ENCODE results near the gene LRIG2. TPM values are rescaled to one million over a fixed set of nuclear protein-coding genes. Genes with fewer than 3 reads are reported as not detected.
"Not testable (repeated sequence)": the region's sequence is repeated elsewhere in the genome, so short reads cannot be mapped to it uniquely, and the experiment has no call there.

LRIG2 gene
- 5.6 TPM for polyA plus RNA-seq (2013, experiment 1 of 2; ENCODE audit: insufficient read length)
- 5.4 TPM for polyA plus RNA-seq (2013, experiment 2 of 2; ENCODE audit: insufficient read length)

DNA sequence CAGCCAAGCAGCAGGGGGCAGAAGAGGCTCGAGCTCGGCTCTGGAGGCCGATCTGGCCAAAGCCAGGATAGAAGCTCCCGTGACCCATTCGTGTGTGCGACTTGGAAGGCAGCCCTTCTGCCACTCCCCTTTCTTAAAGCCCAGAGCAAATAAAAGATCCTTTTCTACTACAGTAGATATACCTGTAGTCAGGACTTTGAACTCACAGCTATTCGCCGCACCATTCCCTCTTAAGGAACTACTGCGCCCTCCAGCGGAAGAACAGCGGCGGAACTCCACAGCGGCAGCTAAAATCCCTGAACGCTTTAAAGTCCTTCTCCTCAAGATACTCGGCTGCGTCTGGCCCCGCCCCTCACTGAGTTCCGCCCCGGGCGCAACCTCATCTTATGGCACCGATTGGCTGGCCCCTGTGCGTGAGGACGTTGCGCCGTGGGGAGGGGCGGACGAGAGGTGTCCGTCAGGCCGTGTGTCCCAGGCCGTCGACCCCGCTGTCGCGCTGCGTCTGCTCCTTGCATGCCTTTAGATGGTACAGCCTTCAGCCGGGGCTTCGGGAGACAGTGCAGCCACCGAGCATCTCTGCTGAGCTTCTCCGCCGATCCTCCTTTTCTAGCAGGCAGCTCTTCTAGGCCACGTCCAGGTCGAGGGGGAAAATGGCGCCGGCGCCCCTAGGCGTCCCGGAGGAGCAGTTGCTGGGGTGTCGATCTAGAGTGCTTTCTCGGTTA lies at the start of gene LRIG2:
Gene LRIG2, plus strand, starts transcription at position 442 of the 722 bp plus-strand sequence. Its CDS starts 209 bp downstream, at position 651.
- DNase-seq = peak; percentile 97

- DNase-seq = not testable (repeated sequence)
Measured at GRCh38 chr1:113023316-113023715, 49.7 kb upstream of the LRIG2 start.

- no peak for DNase-seq
Measured at GRCh38 chr1:113027007-113027406, 46.0 kb upstream of the LRIG2 start.

GRCh38 chr1:113027449-113027848 lies 45.5 kb upstream of the LRIG2 start:
- no peak for DNase-seq

DNA sequence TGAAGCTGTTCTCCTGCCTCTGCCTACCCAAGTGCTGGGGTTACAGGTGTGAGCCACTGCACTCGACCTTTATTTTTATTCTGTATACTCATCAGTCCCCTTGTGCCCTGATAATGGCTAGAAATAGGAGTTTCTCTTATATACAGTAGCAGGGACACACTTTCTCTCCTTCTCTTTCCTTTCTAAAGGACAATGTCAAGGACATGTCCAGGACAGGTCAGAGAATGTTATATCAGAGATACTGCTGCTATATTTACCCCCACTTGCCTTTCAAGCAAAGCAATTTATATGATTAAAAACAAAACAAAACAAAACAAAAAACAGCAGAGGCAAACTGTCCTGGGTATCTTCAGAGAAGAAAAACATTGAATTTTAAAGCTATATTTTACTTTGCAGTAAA lies 43.2 kb upstream of the LRIG2 start:
- DNase-seq = no peak

GRCh38 chr1:113031171-113031933 lies 41.6 kb upstream of the LRIG2 start:
- DNase-seq = no peak

GRCh38 chr1:113035086-113035485 lies 37.9 kb upstream of the LRIG2 start:
- no peak for DNase-seq

- DNase-seq = peak; percentile 5
Measured at GRCh38 chr1:113036639-113037321, 36.2 kb upstream of the LRIG2 start.

GRCh38 chr1:113040041-113040440 lies 33.0 kb upstream of the LRIG2 start:
- no peak for DNase-seq

DNA sequence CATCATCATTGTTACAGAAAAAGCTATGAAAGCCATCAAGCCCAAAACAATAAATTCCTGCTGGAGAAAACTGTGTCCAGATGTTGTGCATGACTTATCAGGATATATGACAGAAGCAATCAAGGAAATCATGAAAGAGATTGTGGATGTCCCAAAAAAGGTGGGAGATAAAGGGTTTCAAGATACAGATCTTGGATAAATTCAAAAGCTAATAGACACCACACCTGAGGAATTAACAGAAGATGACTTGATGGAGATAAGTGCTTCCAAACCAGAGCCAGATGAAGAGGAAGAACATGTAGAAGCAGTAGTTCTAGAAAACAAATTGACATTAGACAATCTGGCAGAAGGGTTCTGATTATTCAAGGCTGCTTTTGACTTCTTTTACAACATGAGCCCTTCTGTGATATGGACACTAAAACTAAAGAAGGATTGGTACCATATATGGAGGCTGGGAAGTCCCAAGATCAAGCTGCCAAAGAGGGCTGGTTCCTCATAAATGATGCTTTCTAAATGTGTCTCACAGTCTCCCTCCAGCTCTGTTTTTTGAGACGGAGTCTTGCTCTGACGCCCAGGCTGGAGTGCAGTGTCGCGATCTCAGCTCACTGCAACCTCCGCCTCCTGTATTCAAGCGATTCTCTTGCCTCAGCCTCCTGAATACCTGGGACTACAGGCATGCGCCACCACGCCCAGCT lies 32.1 kb upstream of the LRIG2 start:
- DNase-seq = no peak

DNA sequence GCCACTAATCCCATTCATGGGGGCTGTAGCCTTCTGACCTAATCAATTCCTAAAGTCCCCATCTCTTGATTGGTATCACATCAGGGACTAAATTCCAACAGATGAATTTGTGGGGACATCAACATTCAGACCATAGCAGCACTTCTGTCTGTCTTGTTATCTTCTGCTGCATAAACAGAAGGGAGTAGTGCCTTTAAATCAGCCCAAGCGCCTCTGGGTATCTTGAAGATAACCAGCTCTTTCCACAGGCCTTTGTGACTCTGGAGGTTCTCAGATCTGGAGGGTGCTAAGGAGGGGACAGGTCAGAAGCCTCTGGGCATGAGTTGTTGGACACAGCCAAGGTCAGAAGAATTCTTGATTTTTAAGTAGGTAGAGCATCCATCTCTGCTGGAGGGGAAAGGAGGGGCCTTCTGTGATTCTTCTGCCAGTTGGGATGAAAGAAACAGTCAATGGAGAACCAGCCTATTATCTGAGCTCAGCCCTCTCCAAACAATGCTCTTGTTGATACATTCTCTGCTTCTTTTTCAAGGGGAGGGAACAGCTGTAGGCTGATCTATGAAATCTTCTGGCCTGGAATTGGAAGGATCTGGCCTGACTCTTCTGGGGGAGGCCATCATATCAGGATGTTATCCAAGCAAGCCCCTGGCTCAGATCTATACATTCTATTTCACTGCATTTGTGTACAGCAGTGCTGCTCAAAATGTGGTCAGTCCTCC lies 31.3 kb upstream of the LRIG2 start:
- DNase-seq = no peak

DNA sequence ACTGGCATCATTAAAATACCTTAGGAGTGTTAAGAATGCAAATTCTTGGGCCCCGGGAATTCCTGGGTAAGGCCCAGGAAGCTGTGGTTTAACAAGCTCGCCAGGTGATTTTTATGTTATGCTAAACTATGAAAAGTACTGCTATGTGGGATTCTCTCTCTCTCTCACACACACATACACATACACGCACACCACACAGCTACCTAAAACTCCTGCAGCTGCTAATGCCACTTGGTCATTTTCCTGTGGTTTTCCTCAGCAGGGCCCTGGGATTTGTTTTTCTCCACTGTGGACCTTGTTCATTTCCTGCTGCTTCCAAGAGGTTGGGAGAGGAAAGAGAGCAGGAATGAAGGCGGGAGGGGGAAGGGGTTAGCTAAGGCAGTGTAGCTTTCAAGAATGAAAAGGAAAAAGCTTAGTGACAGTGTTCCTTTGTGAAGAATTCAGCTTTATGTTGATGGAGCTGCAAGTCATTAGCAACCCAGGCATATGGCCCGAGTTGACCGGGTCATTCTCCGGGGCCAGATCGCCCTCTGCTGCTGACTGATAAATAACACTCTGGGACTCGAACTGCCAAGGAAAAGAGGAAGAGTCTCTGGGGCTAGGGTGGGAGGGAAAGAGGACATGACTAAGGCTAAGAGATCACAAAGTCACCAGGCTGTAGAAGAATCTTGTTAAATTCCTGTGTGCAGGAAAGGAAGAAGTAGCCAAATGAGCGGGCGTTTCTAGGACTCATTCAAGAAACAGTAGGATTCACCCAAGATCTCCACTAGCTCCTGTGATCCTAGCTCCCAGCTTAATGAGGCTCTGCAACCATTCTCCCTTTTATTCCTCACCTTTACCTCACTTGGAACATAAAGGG lies 30.5 kb upstream of the LRIG2 start:
- DNase-seq = peak; percentile 85

DNA sequence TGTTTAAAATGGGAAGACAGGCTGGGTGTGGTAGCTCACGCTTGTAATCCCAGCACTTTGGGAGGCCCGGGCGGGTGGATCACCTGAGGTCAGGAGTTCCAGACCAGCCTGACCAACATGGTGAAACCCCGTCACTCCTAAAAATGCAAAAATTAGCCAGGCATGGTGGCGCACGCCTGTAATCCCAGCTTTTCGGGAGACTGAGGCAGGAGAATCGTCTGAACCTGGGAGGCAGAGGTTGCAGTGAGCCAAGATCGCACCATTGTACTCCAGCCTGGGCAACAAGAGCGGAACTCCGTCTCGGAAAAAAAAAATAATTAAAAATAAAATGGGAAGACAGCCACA lies 29.9 kb upstream of the LRIG2 start:
- DNase-seq = not testable (repeated sequence)

DNA sequence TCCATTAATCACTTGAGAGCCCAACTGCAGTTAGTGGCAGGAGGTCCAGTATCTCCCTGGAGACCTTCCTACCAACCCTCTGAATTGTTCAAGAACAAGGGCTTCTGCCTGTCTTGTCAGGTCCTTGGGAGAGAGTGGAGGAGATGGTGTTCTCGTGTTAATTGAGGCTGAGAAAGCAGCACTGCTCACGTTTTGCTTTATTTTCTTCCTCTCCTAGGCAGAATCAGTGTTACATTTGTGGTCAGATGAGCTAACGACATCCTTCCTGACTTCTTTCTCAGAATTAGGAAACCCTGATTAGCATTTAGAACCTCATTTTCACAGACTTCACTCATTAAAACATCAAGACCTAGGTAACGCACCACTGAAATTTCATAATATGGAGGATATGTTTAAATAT lies 26.4 kb upstream of the LRIG2 start:
- DNase-seq = no peak

GRCh38 chr1:113048064-113048463 lies 24.9 kb upstream of the LRIG2 start:
- no peak for DNase-seq

DNA sequence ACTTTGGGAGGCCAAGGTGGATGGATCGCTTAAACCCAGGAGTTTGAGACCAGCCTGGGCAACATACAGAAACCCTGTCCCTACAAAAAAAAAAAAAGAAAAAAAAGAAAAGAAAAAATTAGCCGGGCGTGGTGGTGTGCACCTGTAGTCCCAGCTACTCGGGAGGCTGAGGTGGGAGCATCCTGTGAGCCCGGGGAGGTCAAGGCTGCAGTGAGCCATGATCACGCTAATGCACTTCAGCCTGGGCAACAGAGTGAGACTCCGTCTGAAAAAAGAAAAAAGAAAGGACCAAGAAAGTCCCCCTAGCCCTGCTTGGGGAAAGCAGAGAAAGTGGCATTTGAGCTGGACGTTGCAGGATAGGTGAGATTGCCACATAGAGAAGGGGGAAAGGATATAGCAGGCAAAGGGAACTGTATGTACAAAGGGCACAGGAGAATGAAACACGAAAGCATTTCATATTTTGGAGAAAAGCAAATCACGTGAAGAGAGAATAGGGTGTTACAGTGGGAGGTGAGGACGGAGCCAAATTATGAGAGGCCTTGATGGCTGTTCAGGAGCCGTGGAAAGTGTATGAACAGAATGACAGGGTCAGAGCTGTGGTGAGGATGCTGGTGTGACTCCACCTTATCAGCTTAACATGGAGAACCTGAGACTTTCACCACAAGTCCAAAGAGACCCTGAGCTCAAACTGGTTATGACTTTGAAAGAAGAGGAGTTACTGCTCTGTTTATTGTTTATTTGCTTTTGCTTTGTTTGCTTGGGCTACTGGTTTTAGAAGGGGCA lies 19.5 kb upstream of the LRIG2 start:
- DNase-seq = no peak

DNA sequence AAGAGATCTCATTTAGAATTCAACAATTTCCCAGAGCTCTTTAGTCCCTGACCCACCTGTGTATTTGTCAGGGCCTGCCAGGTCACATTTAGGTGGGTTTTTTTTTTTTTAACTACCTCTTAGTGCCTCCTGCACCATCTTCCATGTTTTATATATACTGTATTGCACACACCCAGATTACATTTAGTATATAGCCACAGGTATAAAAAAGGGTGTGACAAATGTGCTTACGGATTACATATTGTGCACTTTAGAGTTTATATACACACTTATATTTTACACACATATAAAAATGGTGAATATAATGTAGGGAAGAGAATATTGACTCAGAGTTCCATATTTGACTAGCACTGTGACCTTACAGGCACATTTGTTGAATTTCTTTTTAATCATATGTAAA lies 17.4 kb upstream of the LRIG2 start:
- DNase-seq = no peak

DNA sequence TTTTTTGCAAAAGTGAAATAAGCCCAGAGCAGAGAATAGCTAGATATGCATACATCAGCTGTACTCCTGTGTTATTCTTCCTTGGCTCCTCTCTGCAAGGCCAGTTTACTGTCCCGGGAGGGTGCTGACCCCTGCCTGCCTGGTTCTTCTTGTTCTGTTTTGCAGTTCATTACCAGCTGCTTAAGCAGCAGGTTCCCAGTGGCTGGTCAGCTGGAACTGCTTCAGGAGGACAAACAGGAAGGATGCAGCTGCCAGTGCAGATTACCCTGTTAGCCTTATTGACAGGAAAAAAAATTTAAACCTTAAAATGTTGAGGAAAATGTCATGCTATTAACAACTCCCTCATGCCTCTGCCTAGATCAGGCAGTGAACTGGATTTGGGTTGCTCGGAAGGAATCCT lies 16.0 kb upstream of the LRIG2 start:
- no peak for DNase-seq

GRCh38 chr1:113058941-113059706 lies 13.9 kb upstream of the LRIG2 start:
- no peak for DNase-seq
